GM19035 (cell line): ENCODE data around the gene TRAF3IP1.

ENCODE experiments used
- ATAC-seq: cut with Tn5 transposase; IDR thresholded peaks from one replicate; pipeline ENCODE4 v1.9.1; 2021; ENCODE audit not compliant: unreplicated experiment

TRAF3IP1 gene

GRCh38 chr2:238378230-238379095 lies 58.1 kb downstream of the TRAF3IP1 start:
- no peak for ATAC-seq

DNA sequence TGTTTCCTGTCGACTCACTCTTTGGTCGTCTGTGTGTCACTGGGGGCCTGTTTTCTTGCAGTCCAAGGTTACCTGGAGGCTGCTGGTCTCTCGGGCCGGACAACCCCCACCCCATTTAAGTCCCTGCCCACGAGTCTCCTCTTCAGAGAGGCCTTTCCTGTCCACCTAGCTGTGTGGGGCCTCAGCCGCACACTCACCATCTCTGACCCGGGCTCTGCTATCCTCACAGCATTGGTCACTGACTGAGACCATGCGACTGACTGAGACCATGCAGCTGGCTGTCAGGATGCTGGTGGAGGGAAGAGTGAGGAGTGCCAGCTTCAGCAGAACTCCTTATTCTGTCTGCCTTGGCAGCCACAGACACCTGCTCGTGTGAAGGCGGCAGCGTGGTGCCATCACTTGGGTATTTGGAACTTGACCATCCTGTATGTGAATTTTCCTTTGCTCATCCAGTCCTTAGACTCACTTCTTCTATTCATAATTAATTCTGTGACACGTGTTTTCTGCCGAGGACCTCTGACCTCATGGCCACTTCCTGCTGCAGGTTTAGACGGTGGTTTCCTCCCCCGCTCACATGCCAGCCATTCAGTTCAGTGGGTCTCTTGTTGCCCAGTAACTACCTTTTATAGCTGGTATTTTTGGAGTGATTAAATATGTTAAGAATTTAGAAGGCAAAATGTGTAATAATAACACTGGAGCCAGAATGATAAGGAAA lies 58.9 kb downstream of the TRAF3IP1 start:
- no peak for ATAC-seq

- ATAC-seq, result no peak
Measured at GRCh38 chr2:238380336-238380735, 60.0 kb downstream of the TRAF3IP1 start.

- no peak for ATAC-seq
Measured at GRCh38 chr2:238380785-238381184, 60.5 kb downstream of the TRAF3IP1 start.

DNA sequence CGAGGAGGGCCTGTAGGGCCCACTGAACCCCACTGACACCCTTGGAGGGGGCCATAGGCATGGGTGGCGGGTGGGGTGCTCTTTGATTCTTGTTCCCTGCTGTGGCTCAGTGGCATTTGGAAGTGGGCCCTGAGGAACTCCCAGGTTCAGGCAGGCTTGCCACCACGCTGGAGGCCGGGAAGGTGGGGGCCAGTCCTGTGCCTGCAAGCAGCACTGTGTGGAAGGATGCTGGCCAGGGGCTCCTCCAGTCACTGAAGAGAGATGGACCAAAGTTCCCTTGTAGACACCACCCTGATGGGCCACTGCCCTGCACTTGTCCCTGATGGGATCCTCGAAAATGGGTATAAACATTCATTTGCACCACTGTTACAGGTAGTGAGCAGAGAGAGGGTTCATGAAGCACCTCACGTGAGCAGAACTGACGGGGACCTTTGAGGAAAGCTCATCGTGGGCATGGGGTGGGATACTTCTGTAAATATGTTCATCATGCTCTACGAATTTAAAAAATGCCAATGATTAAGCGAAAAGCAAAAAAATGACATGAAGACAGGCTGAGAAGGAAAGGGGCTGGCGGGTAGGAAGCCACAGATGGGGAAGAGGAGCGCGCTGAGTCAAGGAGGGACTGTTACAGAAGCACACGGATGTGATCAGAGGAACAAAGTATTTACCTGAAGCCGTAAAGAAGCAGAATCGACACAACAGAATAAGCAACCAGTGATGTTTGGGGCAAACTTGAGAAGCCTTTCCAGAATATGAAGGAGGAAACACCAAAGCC lies 61.2 kb downstream of the TRAF3IP1 start:
- ATAC-seq, result no peak

DNA sequence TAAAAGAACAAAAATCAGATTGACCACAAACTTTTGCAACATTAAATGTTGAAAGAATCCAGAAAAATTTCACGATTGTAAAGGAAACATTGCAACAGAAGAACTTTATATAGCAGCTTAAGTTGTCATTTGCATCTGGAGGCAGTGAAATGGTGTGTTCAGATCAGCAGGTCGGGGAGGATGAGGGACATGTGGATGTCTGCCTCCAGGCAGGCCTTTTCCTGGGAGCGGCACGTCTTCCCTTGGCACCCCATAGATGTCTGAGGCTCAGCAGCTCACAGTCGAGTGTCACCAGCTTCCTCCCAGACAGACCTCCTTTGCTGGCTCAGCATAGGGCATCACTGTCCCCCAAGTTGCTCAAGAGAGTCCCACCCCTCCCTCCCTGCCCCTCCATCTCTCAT lies 62.1 kb downstream of the TRAF3IP1 start:
- no peak for ATAC-seq

DNA sequence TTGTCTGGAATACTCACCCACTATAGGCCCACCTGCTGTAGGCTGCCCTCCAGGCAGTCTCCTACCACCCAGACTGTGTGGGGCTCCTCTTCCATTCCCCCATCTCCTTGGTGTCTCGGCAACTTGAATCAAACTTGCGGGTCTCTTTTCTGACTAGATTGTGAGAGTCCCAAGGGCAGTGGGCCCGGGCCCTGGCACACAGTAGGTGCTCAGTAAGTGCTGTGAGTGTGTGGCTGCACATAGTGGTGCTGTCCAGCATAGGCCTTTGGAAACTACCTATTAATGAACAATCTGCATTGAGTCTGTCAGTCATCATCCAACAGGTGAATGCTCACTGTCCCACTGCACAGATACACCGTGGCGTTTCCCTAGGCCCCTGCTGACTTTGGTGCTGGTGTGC lies 62.8 kb downstream of the TRAF3IP1 start:
- ATAC-seq, result no peak

DNA sequence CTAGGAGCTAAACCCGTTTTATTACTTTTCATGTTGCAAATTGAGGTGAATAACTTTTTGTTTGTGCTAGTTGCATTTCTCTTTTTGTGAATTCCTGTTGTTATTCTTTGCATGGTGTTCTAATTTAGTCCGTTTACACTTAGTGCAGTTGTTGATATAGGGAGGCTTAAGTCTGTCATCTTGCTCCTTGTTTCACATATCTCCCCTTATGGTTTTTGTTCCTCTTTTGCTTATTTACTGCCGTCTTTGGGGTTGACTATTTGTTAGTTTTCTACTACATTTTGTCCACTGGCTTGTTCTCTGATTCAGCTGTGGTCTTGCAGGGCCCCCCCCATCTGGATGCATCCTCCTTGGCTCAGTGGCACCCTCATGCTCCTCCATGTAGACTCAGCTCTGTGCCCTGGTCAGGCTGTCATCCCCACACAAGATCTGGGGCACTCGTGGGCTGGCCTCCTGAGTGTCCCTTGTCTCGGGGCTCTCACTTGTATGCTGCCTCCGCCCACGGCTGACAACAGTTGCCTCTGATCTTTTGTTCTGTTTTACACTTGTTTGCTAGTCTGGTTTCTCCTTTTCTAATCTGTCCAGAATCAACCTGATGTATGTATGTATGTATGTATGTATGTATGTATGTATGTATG lies 63.5 kb downstream of the TRAF3IP1 start:
- ATAC-seq, result no peak

- no peak for ATAC-seq
Measured at GRCh38 chr2:238387332-238387731, 67.0 kb downstream of the TRAF3IP1 start.

DNA sequence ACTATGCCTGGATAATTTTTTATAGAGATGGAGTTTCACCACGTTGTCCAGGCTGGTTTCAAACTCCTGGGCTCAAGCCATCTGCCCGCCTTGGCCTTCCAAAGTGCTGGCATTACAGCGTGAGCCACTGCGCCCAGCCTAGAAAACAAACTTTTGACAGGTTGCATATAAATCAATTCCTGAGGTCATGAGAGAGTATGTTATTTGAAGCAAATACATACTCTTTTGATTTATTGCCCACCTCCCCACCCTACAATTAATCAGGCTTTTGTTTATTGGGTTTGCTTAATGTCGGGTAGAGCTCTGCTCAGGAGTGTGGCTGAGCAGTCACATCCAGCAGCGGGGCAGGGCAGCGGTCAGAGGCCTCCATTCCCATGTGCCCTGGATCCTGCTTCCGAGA lies 68.5 kb downstream of the TRAF3IP1 start:
- no peak for ATAC-seq

GRCh38 chr2:238389988-238390589 lies 69.8 kb downstream of the TRAF3IP1 start:
- ATAC-seq, result no peak

DNA sequence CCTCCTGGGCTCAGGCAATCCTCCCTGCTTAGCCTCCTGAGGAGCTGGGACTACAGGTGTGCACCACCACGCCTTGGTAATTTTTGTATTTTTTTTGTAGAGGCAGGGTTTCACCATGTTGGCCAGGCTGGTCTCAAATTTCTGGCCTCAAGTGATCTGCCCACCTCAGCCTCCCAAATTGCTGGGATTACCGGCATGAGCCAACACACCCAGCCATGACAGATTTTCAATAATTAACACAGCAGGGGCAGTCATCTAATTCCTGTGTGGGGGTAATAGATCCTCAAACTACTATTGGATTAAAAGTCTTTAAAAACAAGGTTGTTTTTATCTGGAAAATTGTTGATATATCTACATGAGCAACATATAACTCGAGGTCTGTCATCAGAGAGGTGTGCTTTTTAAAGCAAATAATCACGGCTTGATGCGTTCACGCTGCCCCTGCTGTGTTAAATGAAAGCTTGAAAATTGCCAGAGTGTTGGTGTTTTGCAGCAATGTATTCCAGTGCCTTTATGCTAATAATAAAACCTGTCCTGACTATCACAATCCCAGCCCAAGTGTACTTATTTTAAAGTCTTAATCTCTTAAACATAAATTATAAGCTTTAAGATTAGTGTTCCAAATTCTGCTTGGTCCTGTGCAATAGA lies 70.8 kb downstream of the TRAF3IP1 start:
- ATAC-seq, result no peak

- no peak for ATAC-seq
Measured at GRCh38 chr2:238396663-238397062, 76.3 kb downstream of the TRAF3IP1 start.

DNA sequence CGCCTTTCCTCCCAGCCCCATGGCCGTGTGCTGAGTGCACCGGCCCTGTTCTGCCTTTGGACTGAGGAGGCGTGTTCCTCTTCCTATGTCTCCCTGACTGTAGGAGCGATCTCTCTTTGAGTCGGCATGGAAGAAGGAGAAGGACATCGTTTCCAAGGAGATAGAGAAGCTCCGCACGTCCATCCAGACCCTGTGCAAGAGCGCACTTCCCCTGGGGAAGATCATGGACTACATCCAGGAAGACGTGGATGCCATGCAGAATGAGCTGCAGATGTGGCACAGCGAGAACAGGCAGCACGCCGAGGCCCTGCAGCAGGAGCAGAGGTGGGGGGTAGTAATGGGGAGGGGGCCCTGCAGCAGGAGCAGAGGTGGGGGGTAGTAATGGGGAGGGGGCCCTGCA lies 77.0 kb downstream of the TRAF3IP1 start:
- ATAC-seq, result no peak

GRCh38 chr2:238398577-238398976 lies 78.3 kb downstream of the TRAF3IP1 start:
- ATAC-seq, result no peak

DNA sequence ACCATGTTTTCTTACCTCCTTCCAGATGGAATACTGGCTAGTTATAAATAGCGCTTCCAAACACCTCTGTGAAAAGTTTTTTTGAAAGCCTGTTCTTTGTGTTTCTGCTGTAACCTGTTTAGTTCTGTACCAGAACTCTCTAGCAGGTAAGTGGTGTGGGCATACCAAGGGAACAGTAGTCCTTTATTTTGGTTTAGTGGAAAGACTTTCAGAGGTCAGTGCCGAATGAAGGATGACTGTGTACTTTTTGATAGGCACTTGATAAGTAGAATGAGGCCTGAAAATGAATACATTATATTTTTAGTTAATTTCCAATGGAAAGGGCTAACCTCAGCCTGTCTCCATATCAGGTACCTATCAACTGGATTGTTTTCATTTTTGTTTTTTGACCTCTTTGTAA lies 78.8 kb downstream of the TRAF3IP1 start:
- no peak for ATAC-seq

- ATAC-seq, result no peak
Measured at GRCh38 chr2:238401551-238401950, 81.2 kb downstream of the TRAF3IP1 start.

DNA sequence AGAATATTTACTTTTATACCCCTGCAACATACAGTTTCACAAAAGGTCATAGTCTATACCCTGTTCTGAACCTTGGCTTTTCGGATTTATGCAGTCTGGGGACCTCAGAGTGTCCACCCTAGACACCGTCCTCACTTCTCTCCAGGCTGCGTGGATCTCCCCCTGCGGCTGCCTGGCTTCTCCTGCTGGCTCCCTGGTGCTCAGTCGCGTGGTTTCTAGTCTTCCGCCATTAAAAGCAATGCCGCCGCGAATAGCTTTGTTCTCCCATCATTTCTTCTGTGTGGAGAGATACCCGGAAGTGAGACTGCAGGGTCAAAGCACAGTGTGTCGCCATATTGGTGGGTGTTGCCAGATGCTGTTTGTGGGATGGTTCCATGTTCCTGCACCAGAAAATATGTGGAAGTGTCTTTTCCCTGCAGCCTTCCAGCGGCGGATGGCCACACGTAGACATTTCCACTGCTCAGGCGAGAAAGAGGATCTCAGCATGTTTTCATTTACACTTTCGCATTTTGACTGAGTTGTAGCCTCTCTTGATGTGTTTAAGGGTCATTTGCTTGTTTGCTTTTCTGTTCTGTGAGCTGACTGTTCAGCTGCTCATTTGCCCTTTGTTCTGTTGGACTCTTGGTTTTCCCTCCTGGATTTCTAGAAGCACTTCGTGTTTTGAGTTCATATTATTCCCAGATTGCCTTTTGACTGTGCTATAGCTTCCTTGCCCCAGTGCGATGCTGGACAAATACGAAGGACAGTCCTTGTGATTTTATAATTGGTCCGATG lies 83.5 kb downstream of the TRAF3IP1 start:
- ATAC-seq, result no peak

DNA sequence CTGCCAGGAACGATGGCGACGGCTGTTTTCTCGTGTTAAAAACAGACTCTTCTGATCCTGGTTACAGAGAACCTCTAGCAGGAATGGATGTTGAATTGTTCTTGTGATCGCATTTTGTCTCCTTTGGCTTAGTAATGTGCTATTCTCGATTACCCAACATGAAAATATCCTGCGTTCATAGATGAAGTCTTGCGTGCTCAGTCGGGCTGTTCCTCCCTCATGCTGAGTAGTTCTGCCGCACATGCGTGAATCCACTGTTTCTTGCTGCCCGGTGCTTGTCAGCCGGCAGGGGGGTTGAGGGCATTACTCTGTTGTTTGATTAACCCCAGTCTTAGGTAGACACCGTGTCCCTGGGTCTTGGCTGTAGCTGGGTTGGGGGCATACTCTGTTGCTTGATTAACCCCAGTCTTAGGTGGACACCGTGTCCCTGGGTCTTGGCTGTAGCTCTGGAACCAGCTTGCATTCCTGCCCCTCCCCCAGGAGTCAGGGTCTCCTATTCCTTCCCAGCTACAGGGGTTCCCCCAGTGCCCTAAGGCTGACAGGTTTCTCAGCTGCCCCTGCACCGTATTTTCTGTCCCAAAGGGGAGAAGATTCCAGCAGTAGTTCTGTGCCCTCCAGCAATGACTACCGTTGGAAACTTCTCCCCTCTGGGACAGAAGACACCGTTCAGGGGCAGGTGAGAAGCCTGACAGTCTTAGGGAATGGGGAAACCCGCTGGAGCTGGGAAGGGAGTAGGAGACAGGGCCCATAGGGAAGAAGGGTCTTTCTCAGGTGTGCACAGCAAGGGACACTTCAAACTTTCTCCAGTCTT lies 84.3 kb downstream of the TRAF3IP1 start:
- ATAC-seq, result no peak
